GM12892 (cell line): Measurements from ENCODE around the gene FAM163B.

Experiments used
- POLR2A ChIP-seq: IDR thresholded peaks from 2 replicates; pipeline ENCODE4 v1.6.1; 2011; ENCODE audit warnings: low read depth, low read length, control low read depth
- POLR2AphosphoS5 ChIP-seq: IDR thresholded peaks from 2 replicates; pipeline ENCODE4 v1.6.1; 2011; ENCODE audit warnings: low read depth, low read length, control low read depth

DNA sequence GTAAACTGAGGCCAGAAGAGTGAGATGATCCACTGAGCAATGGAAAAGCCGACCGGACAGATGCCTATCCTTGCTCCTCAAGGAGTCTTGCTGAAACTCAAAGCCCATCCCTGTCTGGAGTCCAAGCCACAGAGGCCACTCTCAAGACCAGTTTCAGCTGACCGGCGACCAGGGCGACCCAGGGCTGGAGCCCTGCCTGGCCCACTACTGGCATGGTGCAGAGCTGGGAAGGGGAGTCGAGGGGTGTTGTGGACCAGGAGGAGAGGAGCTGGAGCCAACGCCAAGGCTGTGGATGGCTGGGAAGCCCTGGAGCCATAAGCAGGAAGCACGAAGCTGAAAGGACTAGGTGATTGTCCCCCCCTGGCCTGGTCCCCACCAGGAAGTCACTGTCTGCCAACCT lies 22.1 kb downstream of the FAM163B start:
- no peak for TF ChIP-seq POLR2A
- no peak for TF ChIP-seq POLR2AphosphoS5
